ENCODE data around the gene CCDC136. TPM values are rescaled to one million over a fixed set of nuclear protein-coding genes. Genes with fewer than 3 reads are reported as not detected.

The CCDC136 gene
- polyA plus RNA-seq, 1 donor (not counting 4 experiments of a cell fraction or from before 2014, with no cell fraction given): 1.6 TPM

GRCh38 chr7:128841171-128841690, 49.5 kb downstream of the CCDC136 start:
- no peaks in the 10 kb centered on the region for H3K79me2 ChIP-seq (ENCODE audit: control insufficient read depth, insufficient read depth, low read length)
- no peak overlapping the region for H2AFZ ChIP-seq (ENCODE audit: control insufficient read depth, low read length)
- H3K36me3 ChIP-seq (ENCODE audit: control insufficient read depth in 2 of 2, extremely low read depth in 1 of 2, insufficient read depth in 2 of 2, low read length in 2 of 2): no peaks in the 10 kb centered on the region
- H3K27ac ChIP-seq (ENCODE audit: control insufficient read depth, insufficient read depth, low read length): no peak overlapping the region
- no peak for FAIRE-seq
- no peaks in the 10 kb centered on the region for H3K9me1 ChIP-seq (ENCODE audit: control insufficient read depth, extremely low read depth, insufficient read depth, low read length)
- H3K27me3 ChIP-seq (ENCODE audit: control insufficient read depth, extremely low read depth, insufficient read depth, low read length): no peaks in the 10 kb centered on the region
- H3K4me1 ChIP-seq (ENCODE audit: control insufficient read depth, extremely low read depth, insufficient read depth, low read length): no peaks in the 10 kb centered on the region
- no peak overlapping the region for H3K4me2 ChIP-seq (ENCODE audit: control insufficient read depth, extremely low read depth, insufficient read depth, low read depth, low read length)
- no peaks in the 10 kb centered on the region for H4K20me1 ChIP-seq (ENCODE audit: control insufficient read depth, extremely low read depth, insufficient read depth, low read length)
- no peaks in the 10 kb centered on the region for H3K9me3 ChIP-seq (ENCODE audit: control insufficient read depth, low read depth, low read length)
- dilution Hi-C loops (cut with MboI; ENCODE audit: extremely low pct_ligation_motif_present, low sequenced_read_pairs): no loop called here
- TF ChIP-seq CTCF (optimal IDR thresholded peaks at IDR 0.05 in 1 of 3, IDR thresholded peaks at IDR 0.05 in 1 of 3, conservative IDR thresholded peaks at IDR 0.05 in 1 of 3; ENCODE audit: extremely low read depth in 1 of 3, insufficient read depth in 2 of 3, low read length in 3 of 3) (no peak), EZH2 (IDR thresholded peaks at IDR 0.05; ENCODE audit: low read length) (no peak)
- DNase-seq (ENCODE audit: low read depth, low spot score): no peak
- H3K9ac ChIP-seq (ENCODE audit: control insufficient read depth, extremely low read depth, insufficient read depth, low read length): no peak overlapping the region
- H3K4me3 ChIP-seq (ENCODE audit: control insufficient read depth in 2 of 3, extremely low read depth in 1 of 3, insufficient read depth in 2 of 3, low read depth in 1 of 3, low read length in 3 of 3): no peak overlapping the region

- Histone ChIP-seq H3K4me3 (ENCODE audit: control insufficient read depth in 2 of 3, extremely low read depth in 1 of 3, insufficient read depth in 2 of 3, low read depth in 1 of 3, low read length in 3 of 3) (no peak overlapping the region), H3K9me1 (ENCODE audit: control insufficient read depth, extremely low read depth, insufficient read depth, low read length) (no peaks in the 10 kb centered on the region), H3K4me1 (ENCODE audit: control insufficient read depth, extremely low read depth, insufficient read depth, low read length) (no peaks in the 10 kb centered on the region), H3K27me3 (ENCODE audit: control insufficient read depth, extremely low read depth, insufficient read depth, low read length) (no peaks in the 10 kb centered on the region), H3K4me2 (ENCODE audit: control insufficient read depth, extremely low read depth, insufficient read depth, low read depth, low read length) (no peak overlapping the region), H4K20me1 (ENCODE audit: control insufficient read depth, extremely low read depth, insufficient read depth, low read length) (no peaks in the 10 kb centered on the region), H3K9me3 (ENCODE audit: control insufficient read depth, low read depth, low read length) (no peaks in the 10 kb centered on the region), H2AFZ (ENCODE audit: control insufficient read depth, low read length) (no peak overlapping the region), H3K9ac (ENCODE audit: control insufficient read depth, extremely low read depth, insufficient read depth, low read length) (no peak overlapping the region), H3K79me2 (ENCODE audit: control insufficient read depth, insufficient read depth, low read length) (no peaks in the 10 kb centered on the region), H3K27ac (ENCODE audit: control insufficient read depth, insufficient read depth, low read length) (no peak overlapping the region), H3K36me3 (ENCODE audit: control insufficient read depth in 2 of 2, extremely low read depth in 1 of 2, insufficient read depth in 2 of 2, low read length in 2 of 2) (no peaks in the 10 kb centered on the region)
- no peak for FAIRE-seq
- dilution Hi-C loops (cut with MboI; ENCODE audit: extremely low pct_ligation_motif_present, low sequenced_read_pairs): no loop called here
- DNase-seq (ENCODE audit: low read depth, low spot score): no peak
- TF ChIP-seq EZH2 (IDR thresholded peaks at IDR 0.05; ENCODE audit: low read length) (no peak), CTCF (optimal IDR thresholded peaks at IDR 0.05 in 1 of 3, IDR thresholded peaks at IDR 0.05 in 1 of 3, conservative IDR thresholded peaks at IDR 0.05 in 1 of 3; ENCODE audit: extremely low read depth in 1 of 3, insufficient read depth in 2 of 3, low read length in 3 of 3) (peak; percentile 46 to 91 (median 79))
Observed at GRCh38 chr7:128841921-128842673, 50.3 kb downstream of the CCDC136 start.

All from keratinocyte (primary cell).